Mesodermal cell (in vitro differentiated cells): ENCODE data around the gene CKS2.
"Not testable (repeated sequence)": the region's sequence is repeated elsewhere in the genome, so short reads cannot be mapped to it uniquely, and the experiment has no call there.

Experiments used
- H3K27ac ChIP-seq: 2 replicates; pipeline ENCODE4 v1.7.0; 2013; ENCODE audit warnings: mild to moderate bottlenecking, low read depth, low read length, moderate library complexity; ENCODE audit not compliant: severe bottlenecking
- H3K36me3 ChIP-seq: 2 replicates; pipeline ENCODE4 v1.7.1; 2013; ENCODE audit warnings: mild to moderate bottlenecking, low read length, moderate library complexity; ENCODE audit not compliant: control insufficient read depth, insufficient read depth
- H3K4me1 ChIP-seq: one replicate; pipeline ENCODE4 v1.7.1; 2013; ENCODE audit warnings: mild to moderate bottlenecking, low read length; ENCODE audit not compliant: insufficient read depth, control insufficient read depth, poor library complexity, severe bottlenecking
- H3K4me3 ChIP-seq: 2 replicates; pipeline ENCODE4 v1.7.0; 2013; ENCODE audit warnings: low read length, control low read depth, mild to moderate bottlenecking; ENCODE audit not compliant: insufficient read depth, poor library complexity, severe bottlenecking; ENCODE audit errors: extremely low read depth
- H3K9me3 ChIP-seq: 2 replicates; pipeline ENCODE4 v1.7.1; 2013; ENCODE audit warnings: mild to moderate bottlenecking, low read length, moderate library complexity; ENCODE audit not compliant: control insufficient read depth
- WGBS, 2 experiments: methylation state at CpG; one replicate each; pipeline ENCODE4 v1.1.5; 2013; ENCODE audit warnings: missing lambda C conversion rate in 2 of 2; ENCODE audit not compliant: insufficient coverage in 2 of 2; 5-methylcytosine and 5-hydroxymethylcytosine counted together

Gene CKS2

DNA sequence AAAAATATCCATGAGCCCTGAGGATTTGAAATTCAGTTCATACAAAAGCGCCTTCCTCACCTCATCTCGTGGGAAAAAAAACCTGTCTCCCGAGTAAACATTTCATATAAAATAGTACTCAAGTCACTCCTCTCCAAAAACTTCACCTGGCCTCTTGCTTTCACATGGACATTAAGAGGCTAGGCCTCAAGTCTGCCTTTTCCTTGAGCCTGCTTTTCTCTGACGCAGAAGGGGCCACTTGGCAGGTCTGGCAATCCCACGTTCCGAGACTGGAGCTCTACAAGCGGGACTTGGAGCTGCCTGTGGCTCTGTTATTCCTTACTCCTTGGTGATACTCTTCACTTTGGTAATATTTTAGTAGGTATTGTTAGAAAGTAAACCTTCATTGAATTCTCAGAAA lies 26.9 kb upstream of the CKS2 start:
- Histone ChIP-seq H3K4me1 (no peaks in the 10 kb centered on the region), H3K4me3 (no peak overlapping the region), H3K36me3 (no peaks in the 10 kb centered on the region), H3K9me3 (no peaks in the 10 kb centered on the region), H3K27ac (no peak overlapping the region)
- WGBS, 2 experiments = 89 to 96% methylated on average over 5 to 6 of the region's 7 CpGs

- Histone ChIP-seq H3K27ac (no peak overlapping the region), H3K4me3 (no peak overlapping the region), H3K4me1 (no peaks in the 10 kb centered on the region), H3K9me3 (no peaks in the 10 kb centered on the region), H3K36me3 (no peaks in the 10 kb centered on the region)
- 80 to 83% methylated on average over 1 of the region's 2 CpGs for WGBS, 2 experiments
Measured at GRCh38 chr9:89291741-89292140, 19.3 kb upstream of the CKS2 start.

DNA sequence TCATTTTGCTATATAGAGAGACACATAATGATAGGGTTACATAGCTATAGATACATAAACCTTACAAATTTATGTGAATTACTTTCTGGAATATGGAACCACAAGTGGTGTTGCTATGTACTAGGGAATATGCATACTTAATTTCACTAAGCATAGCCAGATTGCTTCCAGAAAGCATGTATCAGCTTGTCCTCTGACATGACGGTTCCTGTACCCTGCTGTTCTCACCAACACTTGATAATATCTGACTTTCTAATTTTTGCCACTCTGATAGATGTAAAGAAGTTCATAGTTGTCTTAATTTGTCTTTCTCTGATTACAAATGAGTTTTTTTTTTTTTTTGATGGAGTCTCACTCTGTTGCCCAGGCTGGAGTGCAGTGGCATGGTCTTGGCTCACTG lies 18.0 kb upstream of the CKS2 start:
- no peaks in the 10 kb centered on the region for H3K4me1 ChIP-seq
- WGBS, 2 experiments = 80% methylated on average over 1 of the region's 1 CpG; no CpG with 5 or more reads in 1 of the 2 experiments
- no peaks in the 10 kb centered on the region for H3K9me3 ChIP-seq
- no peak overlapping the region for H3K4me3 ChIP-seq
- no peaks in the 10 kb centered on the region for H3K36me3 ChIP-seq
- no peak overlapping the region for H3K27ac ChIP-seq

- Histone ChIP-seq H3K36me3 (no peaks in the 10 kb centered on the region), H3K27ac (no peak overlapping the region), H3K4me1 (no peaks in the 10 kb centered on the region), H3K9me3 (no peaks in the 10 kb centered on the region), H3K4me3 (no peak overlapping the region)
- 40 to 41% methylated on average over 1 to 3 of the region's 5 CpGs for WGBS, 2 experiments
Measured at GRCh38 chr9:89295400-89295799, 15.6 kb upstream of the CKS2 start.

GRCh38 chr9:89301996-89302395 lies 9.0 kb upstream of the CKS2 start:
- not testable (repeated sequence) for H3K36me3 ChIP-seq, H3K27ac ChIP-seq, H3K9me3 ChIP-seq, H3K4me3 ChIP-seq, H3K4me1 ChIP-seq
- no CpG with 5 or more reads among the region's 2 CpGs for WGBS, 2 experiments

DNA sequence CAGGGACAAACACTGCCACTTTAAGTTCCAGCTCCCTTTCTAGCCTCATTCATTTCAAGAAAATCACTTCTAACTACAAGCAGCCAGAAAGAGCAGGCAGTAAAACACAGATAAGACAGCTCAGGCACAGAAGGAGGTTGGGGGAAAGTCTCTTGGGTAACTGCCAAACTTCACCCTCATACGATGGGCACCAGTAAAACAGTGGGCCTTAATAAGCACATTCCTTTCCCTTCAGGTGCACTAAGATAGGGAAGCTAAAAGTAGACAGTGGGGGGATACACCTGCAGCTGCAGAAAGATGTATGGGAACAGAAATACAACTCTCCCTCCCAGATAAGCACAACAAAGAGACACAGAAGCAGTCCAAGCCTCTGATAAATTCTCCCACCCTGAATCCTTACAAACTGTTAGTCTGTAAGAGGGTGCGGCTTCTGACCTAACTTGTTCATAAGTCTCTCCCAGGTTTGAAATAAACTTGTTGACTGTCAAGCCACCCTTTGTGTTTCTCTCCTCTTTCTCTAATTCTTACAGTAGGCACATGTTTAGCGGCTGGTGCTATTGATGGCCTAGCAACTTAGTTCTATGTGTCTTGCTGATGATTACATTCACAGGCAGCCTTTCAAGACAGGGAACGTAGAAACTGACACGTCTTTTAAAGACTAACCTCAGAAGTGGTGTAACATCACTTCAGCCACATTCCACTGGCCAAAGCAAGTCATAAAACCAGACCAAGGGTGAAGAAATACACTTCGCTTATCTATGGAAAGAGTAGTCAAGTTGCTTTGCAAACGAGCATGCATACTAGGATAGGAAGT lies 6.8 kb upstream of the CKS2 start:
- H3K4me3 ChIP-seq = no peak overlapping the region

GRCh38 chr9:89304834-89305188 lies 6.2 kb upstream of the CKS2 start:
- Histone ChIP-seq H3K4me3 (no peak overlapping the region), H3K36me3 (no peaks in the 10 kb centered on the region), H3K4me1 (peaks cover 4% of the 10 kb centered on the region), H3K27ac (no peak overlapping the region), H3K9me3 (no peaks in the 10 kb centered on the region)
- no CpG with 5 or more reads among the region's 2 CpGs for WGBS, 2 experiments

More for the DNA sequence above, 6.8 kb upstream of the CKS2 start:
- Histone ChIP-seq H3K4me1 (no peaks in the 10 kb centered on the region), H3K27ac (no peak overlapping the region), H3K36me3 (no peaks in the 10 kb centered on the region), H3K9me3 (no peaks in the 10 kb centered on the region)
- 94 to 96% methylated on average over 5 of the region's 7 CpGs for WGBS, 2 experiments

- WGBS, 2 experiments = 69 to 73% methylated on average over 1 of the region's 3 CpGs
- H3K27ac ChIP-seq = no peak overlapping the region
- no peak overlapping the region for H3K4me3 ChIP-seq
Measured at GRCh38 chr9:89305868-89306267, 5.1 kb upstream of the CKS2 start.

GRCh38 chr9:89309166-89309565 lies 1.8 kb upstream of the CKS2 start:
- no peaks in the 10 kb centered on the region for H3K9me3 ChIP-seq
- peaks cover 9% of the 10 kb centered on the region for H3K36me3 ChIP-seq
- H3K4me1 ChIP-seq = peaks cover 4% of the 10 kb centered on the region
- H3K4me3 ChIP-seq = no peak overlapping the region
- H3K27ac ChIP-seq = no peak overlapping the region
- 80 to 100% methylated on average over 4 of the region's 6 CpGs for WGBS, 2 experiments

More at GRCh38 chr9:89305868-89306267, 5.1 kb upstream of the CKS2 start:
- H3K4me1 ChIP-seq = peaks cover 4% of the 10 kb centered on the region
- H3K36me3 ChIP-seq = no peaks in the 10 kb centered on the region
- H3K9me3 ChIP-seq = no peaks in the 10 kb centered on the region

- no peaks in the 10 kb centered on the region for H3K9me3 ChIP-seq
- 29 to 54% methylated on average over 12 to 19 of the region's 23 CpGs for WGBS, 2 experiments
Measured at GRCh38 chr9:89309608-89310474, 1.2 kb upstream of the CKS2 start.

More at GRCh38 chr9:89309608-89310474, 1.2 kb upstream of the CKS2 start:
- H3K36me3 ChIP-seq = peaks cover 16% of the 10 kb centered on the region
- peak overlapping the region; percentile 99 for H3K27ac ChIP-seq
- peak overlapping the region; percentile 83 for H3K4me3 ChIP-seq
- H3K4me1 ChIP-seq = peaks cover 4% of the 10 kb centered on the region
